Natural killer cell (primary cell): ENCODE measurements around the gene COL5A1. TPM values are rescaled to one million over a fixed set of nuclear protein-coding genes. Genes with fewer than 3 reads are reported as not detected.

Experiments used
- ATAC-seq, 3 donors: fragments of 150-1000 bp in 2 of 3; fragments of 200-7000 bp in 1 of 3; cut with Tn5 transposase; 1 replicate in 1 of 3; 2 replicates in 2 of 3; pipeline ENCODE4 v1.10.0; 2021; ENCODE audit warnings: mild to moderate bottlenecking in 2 of 3, moderate library complexity in 2 of 3
- DNase-seq, 2 donors: peaks; one replicate each; pipeline versions ENCODE4 v3.0.0 to v3.0.0-alpha.2; 2013 to 2021; ENCODE audit warnings: mixed read lengths in 1 of 2
- H3K27ac ChIP-seq: one replicate; pipeline ENCODE4 v1.5.1; 2013; ENCODE audit warnings: mild to moderate bottlenecking, low read length
- H3K27me3 ChIP-seq: one replicate; pipeline ENCODE4 v1.6.1; 2013; ENCODE audit warnings: low read length; ENCODE audit not compliant: control insufficient read depth, insufficient read depth
- H3K36me3 ChIP-seq: one replicate; pipeline ENCODE4 v1.6.1; 2013; ENCODE audit warnings: low read length; ENCODE audit not compliant: control insufficient read depth, insufficient read depth
- H3K4me1 ChIP-seq: one replicate; pipeline ENCODE4 v1.6.1; 2013; ENCODE audit warnings: low read length; ENCODE audit not compliant: control insufficient read depth, insufficient read depth
- H3K4me3 ChIP-seq: one replicate; pipeline ENCODE4 v1.5.1; 2013; ENCODE audit warnings: low read length
- H3K9me3 ChIP-seq: one replicate; pipeline ENCODE4 v1.6.1; 2013; ENCODE audit warnings: low read length; ENCODE audit not compliant: control insufficient read depth, insufficient read depth
- H3K27ac Mint-ChIP-seq, 2 donors: one replicate each; pipeline ENCODE4 v1.8.0; 2022; ENCODE audit warnings: mild to moderate bottlenecking in 2 of 2, mixed read lengths in 2 of 2, moderate library complexity in 1 of 2
- H3K27me3 Mint-ChIP-seq, 2 donors: one replicate each; pipeline ENCODE4 v1.8.0; 2022; ENCODE audit warnings: low read depth in 2 of 2, mixed read lengths in 2 of 2
- H3K36me3 Mint-ChIP-seq: one replicate; pipeline ENCODE4 v1.8.0; 2022; ENCODE audit warnings: mixed read lengths
- H3K4me1 Mint-ChIP-seq, 2 donors: one replicate each; pipeline ENCODE4 v1.8.0; 2022; ENCODE audit warnings: mixed read lengths in 2 of 2
- H3K4me3 Mint-ChIP-seq: one replicate; pipeline ENCODE4 v1.8.0; 2022; ENCODE audit warnings: mild to moderate bottlenecking, moderate library complexity, mixed read lengths
- H3K9me3 Mint-ChIP-seq, 2 donors: one replicate each; pipeline ENCODE4 v1.8.0; 2022; ENCODE audit warnings: mixed read lengths in 2 of 2
- CTCF ChIP-seq: fragments of 200-600 bp; IDR thresholded peaks from one replicate; pipeline ENCODE4 v1.8.0; 2022; ENCODE audit warnings: antibody characterized with exemption
- WGBS: methylation state at CpG from one replicate; pipeline ENCODE4 v1.1.7; 2013; ENCODE audit warnings: missing lambda C conversion rate; ENCODE audit not compliant: insufficient coverage; 5-methylcytosine and 5-hydroxymethylcytosine counted together
- intact Hi-C: fragments of 100-400 bp; cut with micrococcal nuclease; formaldehyde crosslinking; loops from one replicate; pipeline ENCODE4 v1.14.2; 2022
- total RNA-seq, 4 donors: library from RNA; stranded (reverse); fragments of 120-200 nt in 1 of 4; gene quantifications; one replicate each; pipeline versions ENCODE4 v1.2.3 to v1.2.4, GENCODE V29; 2013 to 2022

The COL5A1 gene
- total RNA-seq, 3 donors from 2014 or later (not counting 1 experiment from before 2014, with no cell fraction given), result 0.11 to 0.28 (median 0.23) TPM

GRCh38 chr9:134863941-134864820 lies 222.6 kb downstream of the COL5A1 start:
- H3K27ac ChIP-seq, result no peak overlapping the region
- no peak for DNase-seq
- no peak overlapping the region for H3K27ac Mint-ChIP-seq

DNA sequence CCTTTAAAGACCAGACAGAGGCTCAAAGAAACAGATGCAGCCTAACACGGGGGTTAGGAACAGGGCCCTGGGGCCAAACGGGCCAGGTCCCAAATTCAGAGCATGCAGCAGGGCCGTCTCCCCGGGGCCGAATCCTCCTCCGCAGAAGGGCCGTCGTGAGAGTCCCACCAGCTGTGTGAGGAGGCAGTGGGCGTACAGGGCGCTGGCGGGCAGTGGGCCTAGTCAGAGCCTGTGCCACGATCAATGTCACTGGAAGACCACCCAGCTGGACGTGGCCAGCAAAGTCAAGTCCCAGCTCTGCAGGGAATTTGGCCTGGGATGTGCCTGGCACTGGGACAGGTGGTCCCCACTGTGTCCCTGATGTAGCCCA lies 223.2 kb downstream of the COL5A1 start:
- TF ChIP-seq CTCF, result no peak
- ATAC-seq, result no peak
- Histone ChIP-seq H3K4me1 (no peaks in the 10 kb centered on the region), H3K36me3 (no peaks in the 10 kb centered on the region), H3K27ac (no peak overlapping the region), H3K27me3 (no peaks in the 10 kb centered on the region), H3K9me3 (no peaks in the 10 kb centered on the region), H3K4me3 (no peak overlapping the region)
- Mint-ChIP-seq H3K36me3 (no peaks in the 10 kb centered on the region), H3K9me3 (no peaks in the 10 kb centered on the region), H3K4me1 (no peaks in the 10 kb centered on the region), H3K4me3 (no peak overlapping the region), H3K27ac (no peak overlapping the region), H3K27me3 (no peaks in the 10 kb centered on the region)
- 83% methylated on average over 13 of the region's 13 CpGs for WGBS
- intact Hi-C loops, result no loop called here
- no peak for DNase-seq

More at GRCh38 chr9:134863941-134864820, 222.6 kb downstream of the COL5A1 start:
- Mint-ChIP-seq H3K4me1 (no peaks in the 10 kb centered on the region), H3K9me3 (no peaks in the 10 kb centered on the region), H3K27me3 (no peaks in the 10 kb centered on the region), H3K4me3 (no peak overlapping the region), H3K36me3 (no peaks in the 10 kb centered on the region)
- Histone ChIP-seq H3K36me3 (no peaks in the 10 kb centered on the region), H3K9me3 (no peaks in the 10 kb centered on the region), H3K4me3 (no peak overlapping the region), H3K27me3 (no peaks in the 10 kb centered on the region), H3K4me1 (no peaks in the 10 kb centered on the region)
- intact Hi-C loops, result no loop called here
- TF ChIP-seq CTCF, result no peak
- no peak for ATAC-seq
- WGBS, result 94% methylated on average over 28 of the region's 28 CpGs

- H3K9me3 Mint-ChIP-seq, result no peaks in the 10 kb centered on the region
- no peaks in the 10 kb centered on the region for H3K4me1 Mint-ChIP-seq
- ATAC-seq, result no peak
- Histone ChIP-seq H3K27ac (no peak overlapping the region), H3K36me3 (no peaks in the 10 kb centered on the region), H3K27me3 (no peaks in the 10 kb centered on the region), H3K4me3 (no peak overlapping the region), H3K9me3 (no peaks in the 10 kb centered on the region), H3K4me1 (no peaks in the 10 kb centered on the region)
- no peak overlapping the region for H3K4me3 Mint-ChIP-seq
- TF ChIP-seq CTCF, result no peak
- no peaks in the 10 kb centered on the region for H3K36me3 Mint-ChIP-seq
- H3K27me3 Mint-ChIP-seq, result no peaks in the 10 kb centered on the region
- 93% methylated on average over 22 of the region's 22 CpGs for WGBS
- intact Hi-C loops, result no loop called here
- H3K27ac Mint-ChIP-seq, result no peak overlapping the region
- DNase-seq, result no peak
These were observed 226.5 kb downstream of the COL5A1 start for GRCh38 chr9:134867917-134868750.
